ENCODE data around the gene SENP1.

The SENP1 gene

GRCh38 chr12:48110691-48111311 is 4.9 kb upstream of the SENP1 start:
- no peak for DNase-seq

- no peak for DNase-seq
Observed at GRCh38 chr12:48109424-48109823, 3.5 kb upstream of the SENP1 start.

GRCh38 chr12:48106681-48107613 is 1.1 kb upstream of the SENP1 start:
- no peak for DNase-seq

GRCh38 chr12:48105321-48105866 is 485 bp downstream of the SENP1 start:
- peak; percentile 51 for DNase-seq

GRCh38 chr12:48104531-48104930 is 1.3 kb downstream of the SENP1 start:
- no peak for DNase-seq

- no peak for DNase-seq
Observed at GRCh38 chr12:48092611-48093010, 13.3 kb downstream of the SENP1 start.

- no peak for DNase-seq
Observed at GRCh38 chr12:48086327-48086726, 19.6 kb downstream of the SENP1 start.

GRCh38 chr12:48084841-48085460 is 20.9 kb downstream of the SENP1 start:
- no peak for DNase-seq

GRCh38 chr12:48084066-48084465 is 21.8 kb downstream of the SENP1 start:
- no peak for DNase-seq

- no peak for DNase-seq
Observed at GRCh38 chr12:48080821-48081220, 25.1 kb downstream of the SENP1 start.

- no peak for DNase-seq
Observed at GRCh38 chr12:48080285-48080684, 25.6 kb downstream of the SENP1 start.

GRCh38 chr12:48078901-48079300 is 27.0 kb downstream of the SENP1 start:
- DNase-seq: no peak

- no peak for DNase-seq
Observed at GRCh38 chr12:48077111-48077510, 28.8 kb downstream of the SENP1 start.

- no peak for DNase-seq
Observed at GRCh38 chr12:48075832-48076231, 30.0 kb downstream of the SENP1 start.

- no peak for DNase-seq
Observed at GRCh38 chr12:48074266-48074665, 31.6 kb downstream of the SENP1 start.

GRCh38 chr12:48072266-48072665 is 33.6 kb downstream of the SENP1 start:
- no peak for DNase-seq

GRCh38 chr12:48071808-48072207 is 34.1 kb downstream of the SENP1 start:
- no peak for DNase-seq

GRCh38 chr12:48070731-48071130 is 35.1 kb downstream of the SENP1 start:
- DNase-seq: no peak

GRCh38 chr12:48070033-48070432 is 35.8 kb downstream of the SENP1 start:
- DNase-seq: no peak

GRCh38 chr12:48069241-48069640 is 36.6 kb downstream of the SENP1 start:
- DNase-seq: no peak

GRCh38 chr12:48068457-48068856 is 37.4 kb downstream of the SENP1 start:
- DNase-seq: no peak

GRCh38 chr12:48067250-48067938 is 38.5 kb downstream of the SENP1 start:
- DNase-seq: no peak

GRCh38 chr12:48065041-48065440 is 40.8 kb downstream of the SENP1 start:
- DNase-seq: no peak
